NCI-H1105 (cell line): Measurements from ENCODE around the gene CBX4.

Source experiments
- DNase-seq: peaks from one replicate; lab custom pipeline; 2025; lab: John Stamatoyannopoulos, UW

Gene CBX4

DNA sequence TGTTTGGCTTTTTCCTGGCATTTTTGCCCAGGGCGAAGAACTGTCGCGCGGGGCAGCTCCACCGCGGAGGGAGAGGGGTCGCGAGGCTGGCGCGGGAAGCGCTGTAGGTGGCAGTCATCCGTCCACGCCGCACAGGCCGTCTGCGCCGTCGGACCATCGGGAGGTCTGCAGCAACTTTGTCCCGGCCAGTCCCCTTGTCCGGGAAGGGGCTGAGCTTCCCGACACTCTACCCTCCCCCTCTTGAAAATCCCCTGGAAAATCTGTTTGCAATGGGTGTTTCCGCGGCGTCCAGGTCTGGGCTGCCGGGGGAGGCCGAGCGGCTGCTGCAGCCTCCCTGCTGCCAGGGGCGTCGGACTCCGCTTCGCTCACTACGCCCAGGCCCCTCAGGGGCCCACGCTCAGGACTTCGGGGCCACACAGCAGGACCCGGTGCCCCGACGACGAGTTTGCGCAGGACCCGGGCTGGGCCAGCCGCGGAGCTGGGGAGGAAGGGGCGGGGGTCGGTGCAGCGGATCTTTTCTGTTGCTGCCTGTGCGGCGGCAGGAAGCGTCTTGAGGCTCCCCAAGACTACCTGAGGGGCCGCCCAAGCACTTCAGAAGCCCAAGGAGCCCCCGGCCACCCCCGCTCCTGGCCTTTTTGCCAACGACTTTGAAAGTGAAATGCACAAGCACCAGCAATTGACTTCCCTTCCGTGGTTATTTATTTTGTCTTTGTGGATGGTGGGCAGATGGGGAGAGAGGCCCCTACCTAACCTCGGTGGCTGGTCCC, 2.3 kb upstream of the CBX4 start:
- no peak for DNase-seq

DNA sequence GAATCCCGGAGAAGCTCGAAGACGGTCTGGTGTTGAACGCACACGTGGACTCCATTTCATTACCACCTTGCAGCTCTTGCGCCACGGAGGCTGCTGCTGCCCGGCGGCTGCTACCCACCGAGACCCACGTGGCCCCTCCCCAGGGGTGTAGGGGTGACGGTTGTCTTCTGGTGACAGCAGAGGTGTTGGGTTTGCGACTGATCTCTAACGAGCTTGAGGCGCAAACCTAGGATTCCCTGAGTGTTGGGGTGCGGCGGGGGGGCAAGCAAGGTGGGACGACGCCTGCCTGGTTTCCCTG, 1.7 kb upstream of the CBX4 start:
- DNase-seq: no peak

DNA sequence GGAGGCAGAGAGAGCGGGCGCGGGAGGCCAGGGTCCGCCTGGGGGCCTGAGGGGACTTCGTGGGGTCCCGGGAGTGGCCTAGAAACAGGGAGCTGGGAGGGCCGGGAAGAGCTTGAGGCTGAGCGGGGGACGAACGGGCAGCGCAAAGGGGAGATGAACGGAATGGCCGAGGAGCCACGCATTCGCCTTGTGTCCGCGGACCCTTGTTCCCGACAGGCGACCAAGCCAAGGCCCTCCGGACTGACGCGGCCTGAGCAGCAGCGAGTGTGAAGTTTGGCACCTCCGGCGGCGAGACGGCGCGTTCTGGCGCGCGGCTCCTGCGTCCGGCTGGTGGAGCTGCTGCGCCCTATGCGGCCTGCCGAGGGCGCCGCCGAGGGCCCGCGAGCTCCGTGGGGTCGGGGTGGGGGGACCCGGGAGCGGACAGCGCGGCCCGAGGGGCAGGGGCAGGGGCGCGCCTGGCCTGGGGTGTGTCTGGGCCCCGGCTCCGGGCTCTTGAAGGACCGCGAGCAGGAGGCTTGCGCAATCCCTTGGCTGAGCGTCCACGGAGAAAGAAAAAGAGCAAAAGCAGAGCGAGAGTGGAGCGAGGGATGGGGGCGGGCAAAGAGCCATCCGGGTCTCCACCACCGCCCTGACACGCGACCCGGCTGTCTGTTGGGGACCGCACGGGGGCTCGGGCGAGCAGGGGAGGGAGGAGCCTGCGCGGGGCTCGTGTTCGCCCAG, 1.2 kb upstream of the CBX4 start:
- DNase-seq: no peak

DNA sequence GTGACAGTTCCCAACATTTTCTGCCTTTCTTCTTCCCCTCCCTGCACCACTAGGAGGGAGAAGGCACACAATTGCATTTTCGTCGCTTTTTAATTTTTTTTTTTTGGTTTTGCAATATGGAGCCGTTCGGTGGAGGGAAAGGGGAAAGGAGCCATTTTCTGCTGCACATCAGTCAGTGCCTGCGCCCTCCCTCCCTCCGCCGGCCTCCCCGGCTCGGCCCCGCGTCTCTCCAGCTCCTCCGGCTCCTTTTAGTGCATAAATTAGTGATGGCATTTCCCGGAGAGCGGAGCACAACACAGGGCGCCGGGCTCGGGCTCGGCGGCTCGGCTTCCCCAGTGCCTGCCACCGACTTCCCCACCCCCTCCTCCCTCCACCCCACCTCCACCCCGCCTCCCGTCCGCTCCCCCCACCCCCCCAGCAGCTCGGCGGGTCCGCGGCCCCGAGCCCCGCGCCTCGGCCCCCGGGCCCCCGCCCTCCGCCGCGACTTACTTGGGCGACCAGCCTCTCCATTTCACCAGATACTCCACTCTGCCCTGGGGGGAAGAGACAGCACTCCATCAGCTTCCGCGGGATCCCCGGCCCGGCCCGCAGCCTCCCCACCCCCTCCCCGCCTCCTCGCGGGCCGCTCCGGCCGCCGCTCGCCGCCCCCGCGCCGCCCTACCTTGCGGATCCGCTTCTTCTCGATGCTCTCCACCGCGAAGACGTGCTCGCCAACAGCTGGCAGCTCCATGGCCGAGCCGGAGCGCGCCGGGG, 542 bp downstream of the CBX4 start:
- DNase-seq: no peak

DNA sequence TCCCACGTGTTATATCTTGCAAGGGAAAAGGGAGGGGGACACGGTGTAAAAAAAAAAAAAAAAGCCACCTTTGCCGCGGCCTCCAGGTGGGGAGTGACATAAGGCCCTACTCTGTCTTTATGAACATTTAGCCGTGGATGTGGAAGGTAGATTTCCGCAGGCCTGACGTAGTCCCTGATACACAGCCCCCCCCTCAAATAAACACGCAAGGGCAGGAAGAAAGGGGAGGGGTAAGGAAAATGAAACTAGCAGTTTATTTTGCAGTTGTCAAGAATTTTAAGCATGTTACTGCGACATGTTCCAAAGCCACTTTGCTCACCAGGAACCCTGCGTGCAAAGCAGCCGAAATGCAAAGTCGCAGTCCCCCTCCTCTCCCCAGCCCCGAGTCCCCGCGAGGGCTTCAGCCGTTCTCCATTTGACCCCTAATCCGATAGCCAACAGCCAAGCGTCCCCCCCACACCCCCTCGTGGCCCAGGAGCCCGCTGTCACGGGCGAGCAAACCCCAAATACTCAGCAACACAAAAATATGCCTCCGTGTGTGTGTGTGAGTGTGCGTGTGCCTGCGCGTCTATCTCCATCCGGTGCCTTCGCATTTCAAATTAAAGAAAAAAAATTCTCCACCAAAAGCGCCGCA, 1.2 kb downstream of the CBX4 start:
- DNase-seq: no peak

DNA sequence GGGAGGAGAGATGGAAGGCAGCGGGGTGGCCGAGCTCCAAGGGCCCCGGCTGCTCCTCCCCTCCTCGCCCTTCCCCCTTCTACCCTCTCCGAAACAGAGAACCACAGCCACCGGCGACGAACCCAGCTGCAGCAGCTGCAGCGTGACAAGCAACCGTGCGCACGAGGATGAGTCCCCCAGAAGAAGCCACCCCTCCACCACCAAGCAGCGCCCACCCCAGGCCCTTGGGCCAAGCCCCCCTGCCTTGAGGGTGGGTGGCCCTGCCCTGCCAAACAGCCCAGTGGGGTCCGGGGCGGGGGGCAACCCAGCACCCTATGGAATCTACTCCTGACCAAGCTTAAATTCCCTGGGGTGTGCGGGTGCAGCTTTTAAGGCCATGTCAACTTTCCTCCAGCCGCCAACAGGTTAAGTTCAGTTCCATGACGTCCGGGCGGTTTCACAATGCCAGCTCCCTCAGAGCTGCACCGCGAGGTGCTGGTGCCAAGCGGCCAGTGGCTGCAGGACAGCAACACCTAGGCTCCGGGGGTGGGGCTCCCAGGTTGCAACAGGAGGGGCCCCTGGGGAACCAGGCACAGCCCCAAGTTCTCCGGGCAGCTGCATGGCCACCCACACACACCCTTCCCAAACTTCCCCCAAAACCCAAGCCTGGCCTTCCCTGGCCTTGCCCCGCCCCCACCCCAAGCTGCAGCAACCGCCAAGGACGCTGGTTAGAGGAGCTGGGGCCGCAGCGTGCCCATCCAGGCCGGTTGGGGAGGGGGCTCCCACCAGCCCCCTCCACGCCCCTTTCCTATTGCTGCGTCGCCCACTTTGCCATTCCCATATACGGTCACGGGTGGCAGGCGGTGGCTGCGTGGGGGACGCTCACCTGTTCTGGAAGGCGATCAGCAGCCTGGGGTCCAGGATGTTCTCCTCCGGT, 2.0 kb downstream of the CBX4 start:
- DNase-seq: no peak

DNA sequence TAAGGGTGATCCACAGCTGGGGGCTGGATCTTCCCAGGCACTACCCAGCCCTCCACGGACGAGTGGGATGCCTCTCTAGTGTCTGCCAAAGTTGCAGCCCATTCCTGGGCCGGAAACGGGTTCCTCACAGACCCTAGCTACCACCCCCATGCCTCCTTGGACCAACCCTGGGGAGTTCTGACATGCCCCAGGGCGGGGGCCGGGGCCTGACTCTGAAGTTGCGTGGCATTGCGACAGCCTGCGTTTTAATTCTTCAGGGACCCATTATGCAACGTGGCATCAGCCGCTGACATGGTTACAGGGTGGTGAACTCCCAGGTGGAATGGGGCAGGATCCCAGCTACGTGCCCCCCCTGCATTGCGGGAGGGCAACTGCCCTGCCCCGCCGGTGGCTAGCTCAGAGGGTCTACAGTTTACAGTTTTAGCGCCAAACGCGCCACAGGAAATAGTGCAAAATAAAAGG, 2.7 kb downstream of the CBX4 start:
- DNase-seq: no peak

DNA sequence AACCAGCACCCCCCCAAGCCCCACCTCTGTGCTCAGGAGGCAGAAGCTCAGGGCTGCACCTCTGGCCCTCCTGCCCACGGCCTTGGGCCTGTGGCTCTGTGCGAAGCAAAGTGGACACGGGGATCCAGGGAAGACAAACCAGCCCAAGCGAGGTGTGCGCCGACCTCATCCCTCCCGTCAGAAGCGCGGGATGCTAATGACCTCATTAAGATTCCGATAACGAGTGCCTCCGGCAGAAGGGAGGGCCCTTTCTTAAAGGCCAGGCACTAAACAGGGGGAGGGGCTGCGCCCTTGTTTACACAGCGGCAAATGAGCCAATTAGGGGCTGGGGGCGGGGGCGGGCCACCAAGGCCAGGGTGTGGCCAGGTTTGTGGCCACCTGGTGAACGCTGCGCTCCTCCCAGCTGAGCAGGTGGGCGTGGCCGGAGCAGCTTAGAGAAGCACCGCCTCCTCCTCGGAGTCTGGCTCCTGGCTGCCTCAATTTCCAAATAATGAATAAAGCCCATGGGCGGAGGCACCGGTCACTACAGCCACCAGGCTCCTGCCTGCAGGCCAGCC, 3.2 kb downstream of the CBX4 start:
- DNase-seq: no peak

DNA sequence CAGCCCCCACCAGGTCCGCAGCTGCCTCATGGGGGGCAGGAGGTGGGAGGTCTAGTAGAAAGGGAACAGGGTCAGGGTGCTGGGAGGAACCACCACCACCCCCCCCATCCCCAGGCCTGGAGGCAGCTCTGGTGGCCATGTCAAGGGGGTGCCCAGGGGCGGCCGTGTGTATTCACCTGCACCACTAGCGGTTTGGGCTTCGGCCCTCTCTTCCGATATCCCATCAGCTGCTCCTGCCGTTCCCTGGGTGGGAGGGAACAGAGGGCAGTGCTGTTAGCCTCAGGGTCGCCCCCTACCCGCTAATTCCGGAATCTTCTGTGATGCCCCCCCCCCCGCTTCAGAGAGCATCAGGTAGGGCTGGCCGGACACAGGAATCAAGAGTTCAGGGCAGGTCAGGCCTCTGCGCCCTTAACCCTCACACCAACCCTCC, 3.8 kb downstream of the CBX4 start:
- DNase-seq: no peak

DNA sequence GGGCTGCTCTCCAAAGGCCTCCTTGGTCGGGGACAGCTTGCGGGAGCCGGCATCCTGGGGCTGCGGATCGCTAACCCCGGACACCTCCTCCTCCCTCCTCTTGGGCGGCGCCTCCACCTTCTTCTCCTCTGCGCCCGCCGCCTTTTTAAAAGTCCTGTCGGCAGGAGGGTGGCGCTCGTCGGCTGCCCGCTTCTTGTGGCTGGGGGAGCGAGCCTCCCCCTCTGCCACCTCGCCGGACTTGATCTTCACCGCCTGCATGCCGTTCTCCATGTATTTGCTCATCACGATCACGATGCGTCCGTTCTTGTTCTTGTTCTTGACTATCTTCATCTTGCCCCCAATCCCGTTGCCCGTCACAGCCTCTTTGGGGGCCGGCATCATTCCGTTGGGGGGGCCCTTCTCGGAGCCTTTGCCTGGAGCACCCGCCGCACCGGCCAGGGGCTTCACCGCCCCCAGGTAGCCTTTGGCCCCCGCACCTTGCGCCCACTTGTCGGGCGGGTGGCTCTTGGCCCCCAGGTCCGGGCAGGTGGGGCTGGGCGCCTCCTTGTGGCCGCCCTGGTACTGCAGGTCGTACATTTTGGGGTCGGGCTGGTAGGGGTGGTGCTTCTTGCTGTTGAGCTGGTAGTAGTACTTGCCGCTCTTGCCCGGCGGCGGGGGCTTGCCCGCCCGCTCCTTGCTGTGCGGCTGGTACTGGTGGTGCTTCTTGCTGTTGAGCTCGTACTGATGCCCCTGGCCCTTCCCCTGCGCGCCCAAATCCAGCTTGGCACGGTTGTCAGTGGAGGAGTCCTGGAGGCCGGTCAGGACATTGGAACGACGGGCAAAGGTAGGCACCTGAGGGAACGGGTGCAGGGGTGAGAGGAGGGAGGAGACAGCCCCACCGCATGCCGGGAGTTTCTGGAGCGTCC, 4.4 kb downstream of the CBX4 start:
- no peak for DNase-seq

DNA sequence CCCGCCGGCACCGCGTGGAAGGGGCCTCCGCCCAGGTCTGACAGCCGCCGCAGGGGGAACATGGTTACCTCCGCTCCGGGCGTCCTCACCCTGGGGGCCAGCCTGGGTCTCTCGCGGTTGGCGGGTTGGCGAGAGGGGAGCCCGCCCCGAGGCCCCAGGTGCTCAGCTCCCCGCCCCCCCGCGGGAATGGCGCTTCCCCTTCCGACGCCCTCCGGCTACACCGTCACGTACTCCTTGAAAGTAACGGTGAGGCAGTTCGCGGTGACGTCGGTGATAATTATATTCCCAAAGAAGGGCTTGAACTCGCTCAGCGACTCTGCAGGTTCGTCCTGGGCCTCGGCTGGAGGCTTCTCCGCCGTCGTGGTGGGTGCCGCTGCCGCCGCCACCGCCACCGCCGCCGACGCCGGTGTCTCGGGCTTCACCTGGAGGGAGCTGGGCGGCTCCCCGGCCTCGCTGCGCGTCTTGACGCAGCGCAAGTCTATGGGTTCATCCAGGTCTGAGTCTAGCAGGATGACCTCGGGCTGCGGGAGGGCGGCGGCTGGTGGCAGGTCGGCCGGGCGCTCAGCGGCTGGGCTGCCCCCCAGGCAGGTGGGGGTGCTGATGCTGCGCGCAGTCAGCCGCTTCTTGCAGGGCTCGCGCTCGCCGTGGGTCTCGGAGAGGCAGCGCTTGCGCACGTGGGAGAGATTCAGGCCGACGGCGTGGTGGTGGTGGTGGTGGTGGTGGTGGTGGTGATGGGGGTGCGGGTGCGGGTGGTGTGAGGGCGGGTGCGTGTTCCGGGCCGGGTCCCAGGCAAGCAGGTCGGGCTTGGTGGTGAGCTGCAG, 5.3 kb downstream of the CBX4 start:
- no peak for DNase-seq

DNA sequence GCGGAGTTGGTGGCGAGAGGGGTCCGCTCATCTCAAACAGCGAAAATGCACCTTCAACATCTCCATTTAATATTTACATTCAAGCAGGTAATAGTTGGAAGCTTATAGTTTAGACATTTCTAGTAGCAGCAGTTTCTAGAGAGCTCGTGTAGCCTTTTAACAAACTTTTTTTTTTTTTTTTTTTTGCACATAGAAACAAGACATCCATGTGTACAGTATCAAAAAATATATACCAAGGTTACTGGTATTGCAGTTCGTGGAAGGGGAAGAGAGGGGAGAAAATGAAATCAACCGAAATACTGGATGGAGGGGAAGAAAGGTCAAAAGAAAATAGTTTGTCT, 6.2 kb downstream of the CBX4 start:
- no peak for DNase-seq

DNA sequence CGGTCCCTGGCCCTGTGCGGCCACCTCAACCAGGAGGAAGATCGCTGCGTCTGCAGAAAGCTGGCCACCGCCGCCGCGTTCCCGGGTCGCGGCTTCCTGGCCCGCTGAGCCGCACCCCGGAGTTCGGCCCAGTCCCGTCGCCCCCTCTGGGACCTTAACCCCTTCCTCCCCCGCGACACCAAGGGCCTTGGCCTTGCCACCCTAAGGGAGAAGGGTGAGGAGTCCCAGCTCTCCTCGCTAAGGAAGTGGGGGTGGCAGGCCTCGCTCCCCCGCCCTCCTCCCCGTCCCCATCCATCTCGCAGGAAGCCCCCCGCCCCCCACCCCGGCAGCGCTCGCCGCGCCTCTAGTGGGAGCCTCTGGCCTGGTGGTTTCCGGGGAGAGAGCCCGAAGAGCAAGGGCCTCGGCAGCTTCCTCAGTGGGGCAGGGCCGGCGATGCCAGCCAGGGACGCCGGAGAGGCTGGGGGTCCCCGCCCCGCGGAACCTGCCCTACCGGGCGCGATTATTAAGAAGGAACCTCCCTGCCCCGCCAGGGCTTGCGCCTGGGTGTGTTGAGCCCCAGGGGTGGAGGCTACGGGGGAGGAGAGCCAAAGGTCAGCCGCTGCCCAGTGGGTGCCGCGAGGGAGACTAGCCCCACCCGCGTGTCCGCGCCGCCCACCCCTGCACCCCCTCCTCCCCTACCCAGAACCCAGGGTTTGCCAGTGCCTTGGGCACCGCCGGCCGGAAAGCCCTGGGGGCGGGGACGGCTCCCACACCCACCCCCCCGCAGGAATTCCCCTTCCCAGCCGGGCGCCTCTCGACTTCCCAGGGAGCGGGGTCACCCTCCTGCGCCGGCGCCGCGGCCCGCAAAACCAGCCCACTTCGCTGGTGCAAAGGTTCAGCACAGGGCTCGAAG, 6.8 kb downstream of the CBX4 start:
- DNase-seq: no peak

DNA sequence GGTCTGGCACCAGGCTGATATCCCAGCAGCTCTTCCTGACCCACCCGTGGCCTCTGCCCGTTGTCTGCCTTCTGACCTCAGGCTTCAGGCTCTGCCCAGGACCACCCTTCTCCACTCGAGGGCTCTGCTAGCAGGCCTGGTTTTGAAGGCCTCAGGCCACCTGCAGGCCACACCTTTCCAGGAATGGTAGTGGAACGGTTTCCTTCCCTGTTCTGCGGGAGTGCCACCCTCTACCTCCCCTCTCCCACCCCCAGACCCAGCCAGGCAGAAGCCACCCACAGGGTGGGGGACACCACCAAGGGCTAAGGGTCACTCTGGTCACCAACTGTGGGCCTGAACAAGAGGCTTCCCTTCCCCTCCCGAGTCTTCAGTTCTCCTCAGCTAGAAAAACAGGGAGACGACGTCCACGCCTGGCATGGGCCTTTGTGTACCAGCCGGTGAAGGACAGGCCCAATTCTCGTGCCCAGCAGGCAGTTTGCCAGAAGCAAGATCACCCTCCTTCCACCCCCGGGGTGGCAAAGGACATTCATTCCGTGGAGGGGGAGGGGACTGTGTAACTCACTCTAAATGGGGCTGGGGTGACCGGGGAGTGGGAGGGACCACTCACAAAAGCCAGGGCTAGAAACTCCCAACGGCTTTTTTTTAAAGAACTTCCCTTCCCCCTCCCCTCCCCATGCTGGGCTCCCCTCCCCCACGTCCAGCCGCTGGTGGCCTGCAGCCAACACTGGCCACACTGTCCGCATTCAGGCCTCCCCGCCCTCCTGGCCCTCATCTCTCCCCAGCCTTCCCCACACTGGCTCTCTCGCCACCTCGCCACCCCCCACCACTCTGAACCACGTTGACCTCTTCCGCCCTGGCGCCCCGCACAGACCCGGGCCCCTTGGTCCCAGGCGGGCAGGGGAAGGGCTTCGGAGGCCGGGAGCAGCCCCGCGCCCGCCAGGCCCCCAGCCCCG, 7.7 kb downstream of the CBX4 start:
- no peak for DNase-seq

DNA sequence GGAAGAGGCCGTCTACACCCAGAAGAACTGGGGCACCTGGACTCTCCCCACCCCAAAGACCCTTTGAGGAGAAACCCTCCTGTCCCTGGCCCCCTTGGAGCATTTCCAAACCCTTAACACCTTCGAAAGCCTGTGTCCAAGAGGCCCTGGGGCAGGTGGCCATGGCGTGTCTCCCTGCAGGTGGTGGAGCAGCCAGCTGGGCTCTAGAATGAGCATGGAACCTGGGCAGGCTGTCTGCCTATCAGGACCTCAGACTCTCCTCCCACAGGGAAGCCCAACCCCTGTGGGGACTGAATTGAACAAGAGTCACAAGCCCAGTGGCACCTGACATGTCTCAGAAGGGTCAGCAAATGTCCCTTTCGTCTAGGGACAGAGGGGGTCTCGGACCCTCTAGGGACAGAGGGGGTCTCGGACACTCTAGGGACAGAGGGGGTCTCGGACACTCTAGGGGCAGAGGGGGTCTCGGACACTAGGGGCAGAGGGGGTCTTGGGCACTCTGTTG, 8.4 kb downstream of the CBX4 start:
- no peak for DNase-seq

DNA sequence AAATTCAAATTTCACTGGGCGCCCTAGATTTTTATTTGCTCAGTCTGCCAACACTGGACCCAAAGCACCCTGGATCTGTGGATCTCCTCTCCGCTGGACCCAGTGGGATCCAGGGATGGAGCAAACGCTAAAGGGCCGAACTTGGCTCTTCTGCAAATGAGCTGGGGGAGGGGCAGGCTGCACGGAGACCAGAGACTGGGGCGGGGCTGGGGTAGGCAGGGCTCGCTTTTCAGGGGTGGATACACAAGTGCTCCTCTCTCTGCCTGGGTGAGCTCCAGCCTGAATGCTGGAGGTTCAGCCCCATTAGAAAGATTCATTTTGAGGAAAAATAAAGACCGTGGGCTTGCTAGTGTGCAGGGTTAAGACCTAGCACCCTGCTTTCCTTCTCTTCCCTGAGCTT, 8.9 kb downstream of the CBX4 start:
- no peak for DNase-seq

DNA sequence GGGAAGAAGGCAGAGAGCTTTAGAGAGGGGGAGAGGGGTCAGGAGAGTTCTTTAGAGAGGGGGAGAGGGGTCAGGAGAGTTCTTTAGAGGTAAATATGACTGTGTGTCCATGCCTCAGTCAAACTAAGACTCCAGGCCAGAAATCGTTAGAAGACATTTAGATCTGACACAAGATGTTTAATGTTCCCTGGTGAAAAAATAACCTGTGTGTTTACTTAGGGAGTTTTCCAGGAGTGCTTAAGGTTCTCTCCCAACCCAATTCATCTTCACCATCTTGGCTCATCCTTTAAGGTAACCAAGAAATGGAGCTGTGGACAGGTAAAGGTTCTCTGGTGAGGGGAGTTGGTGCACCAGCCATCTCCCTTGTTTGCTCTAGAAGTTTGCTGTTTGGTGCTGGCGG, 9.8 kb downstream of the CBX4 start:
- DNase-seq: no peak
